IPS-15b (cell line): Measurements from ENCODE around the gene RELT.

Experiments used
- H3K27me3 ChIP-seq: one replicate; pipeline ENCODE4 v1.6.1; 2013; ENCODE audit warnings: low read length; ENCODE audit not compliant: control insufficient read depth, insufficient read depth
- H3K36me3 ChIP-seq: one replicate; pipeline ENCODE4 v1.6.1; 2013; ENCODE audit warnings: low read length; ENCODE audit not compliant: control insufficient read depth, insufficient read depth
- H3K4me1 ChIP-seq: one replicate; pipeline ENCODE4 v1.6.1; 2013; ENCODE audit warnings: mild to moderate bottlenecking, low read length; ENCODE audit not compliant: control insufficient read depth, insufficient read depth
- H3K4me3 ChIP-seq: one replicate; pipeline ENCODE4 v1.5.1; 2013; ENCODE audit warnings: low read depth, low read length
- H3K9ac ChIP-seq: one replicate; pipeline ENCODE4 v1.6.1; 2013; ENCODE audit warnings: low read depth, mild to moderate bottlenecking, low read length
- H3K9me3 ChIP-seq: one replicate; pipeline ENCODE4 v1.6.1; 2013; ENCODE audit warnings: mild to moderate bottlenecking, low read length; ENCODE audit not compliant: control insufficient read depth, insufficient read depth

RELT gene

DNA sequence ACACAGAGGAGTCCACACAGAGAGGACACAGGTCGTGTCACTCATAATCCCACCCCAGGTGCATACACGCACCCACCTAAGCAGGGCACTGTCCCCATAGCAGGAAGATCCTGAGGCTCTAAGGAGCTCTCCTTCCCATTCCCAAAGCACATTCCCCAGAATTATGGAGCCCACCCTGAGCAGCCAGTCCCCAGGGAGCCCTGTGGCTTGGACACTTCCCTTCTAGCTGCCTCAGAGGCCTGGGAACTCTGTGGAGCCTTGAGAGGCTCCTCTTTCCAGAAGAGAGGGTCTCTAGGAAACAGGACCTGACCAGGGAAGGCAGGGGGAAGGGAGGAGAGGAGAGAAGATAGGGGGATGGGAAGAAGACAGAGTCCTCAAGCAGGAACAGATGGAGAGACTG is 38.4 kb upstream of the RELT start:
- Histone ChIP-seq H3K36me3 (no peaks in the 10 kb centered on the region), H3K4me3 (no peak overlapping the region), H3K4me1 (peaks cover 5% of the 10 kb centered on the region), H3K9me3 (no peaks in the 10 kb centered on the region), H3K27me3 (peaks cover 46% of the 10 kb centered on the region), H3K9ac (no peak overlapping the region)

DNA sequence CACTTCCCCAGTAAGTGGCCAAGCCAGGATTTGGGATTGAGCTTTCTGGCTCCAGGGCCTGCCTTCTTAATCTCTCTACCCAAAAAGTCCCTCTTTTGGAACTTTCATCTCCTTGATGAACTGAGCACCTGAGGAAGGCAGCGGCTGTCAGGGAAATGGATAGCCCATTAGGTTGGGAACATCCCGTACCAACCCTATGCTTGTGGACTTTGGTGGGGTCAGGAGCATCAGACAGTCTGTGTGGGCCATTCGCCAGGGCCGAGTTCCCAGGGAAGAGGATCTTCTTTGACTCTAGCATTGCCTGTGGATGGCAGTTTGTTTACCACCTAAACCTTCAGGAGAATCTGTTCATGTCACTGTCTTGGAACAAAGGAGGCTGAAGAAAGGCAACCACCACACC is 37.9 kb upstream of the RELT start:
- no peaks in the 10 kb centered on the region for H3K9me3 ChIP-seq
- H3K36me3 ChIP-seq, result no peaks in the 10 kb centered on the region
- no peak overlapping the region for H3K4me3 ChIP-seq
- H3K27me3 ChIP-seq, result peaks cover 42% of the 10 kb centered on the region
- H3K4me1 ChIP-seq, result peaks cover under 1% of the 10 kb centered on the region
- no peak overlapping the region for H3K9ac ChIP-seq

DNA sequence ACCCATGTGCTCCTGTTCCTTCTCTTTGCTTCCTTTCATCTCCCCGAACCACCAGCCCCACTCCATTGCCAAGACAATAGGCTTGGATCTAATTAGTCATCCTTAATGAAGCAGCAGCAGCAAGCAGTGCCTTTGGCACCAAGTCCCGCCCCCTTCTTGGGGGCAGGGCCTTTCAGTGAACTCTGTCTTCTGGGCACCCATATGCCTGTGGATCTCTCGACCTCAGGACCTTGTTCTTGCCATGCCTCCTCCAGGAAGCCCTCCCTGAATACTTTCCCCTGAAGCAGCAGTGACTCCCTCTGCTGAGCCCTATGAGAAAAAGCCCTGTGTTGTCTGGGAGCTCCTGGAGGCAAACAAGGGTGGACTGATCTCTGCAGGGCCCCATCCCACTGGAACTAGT is 36.0 kb upstream of the RELT start:
- Histone ChIP-seq H3K27me3 (peaks cover 27% of the 10 kb centered on the region), H3K4me3 (no peak overlapping the region), H3K9ac (no peak overlapping the region), H3K4me1 (peaks cover 4% of the 10 kb centered on the region), H3K36me3 (no peaks in the 10 kb centered on the region), H3K9me3 (no peaks in the 10 kb centered on the region)

DNA sequence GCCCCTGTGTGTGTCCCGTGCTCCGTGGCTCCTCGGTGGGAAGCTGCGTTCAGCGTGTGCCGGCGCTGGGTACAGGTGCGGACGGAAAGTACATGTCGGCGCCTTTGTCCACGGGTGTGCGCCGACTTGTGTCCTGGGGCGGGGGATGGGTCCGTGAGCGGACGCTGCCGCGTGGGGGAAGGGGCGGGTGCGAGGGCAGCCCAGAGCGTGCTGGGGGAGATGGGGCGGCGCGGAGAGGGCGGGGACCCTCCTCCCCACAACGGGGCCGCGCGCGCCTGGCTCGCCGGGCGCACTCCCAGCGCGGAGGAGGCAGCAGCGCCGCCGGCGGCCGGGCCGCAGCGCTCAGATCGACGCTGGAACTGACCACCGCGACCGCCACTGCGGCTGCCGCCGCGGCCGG is 33.6 kb upstream of the RELT start:
- Histone ChIP-seq H3K27me3 (peaks cover 25% of the 10 kb centered on the region), H3K4me3 (peak overlapping the region; percentile 47), H3K9me3 (no peaks in the 10 kb centered on the region), H3K4me1 (peaks cover 4% of the 10 kb centered on the region), H3K36me3 (no peaks in the 10 kb centered on the region), H3K9ac (no peak overlapping the region)

DNA sequence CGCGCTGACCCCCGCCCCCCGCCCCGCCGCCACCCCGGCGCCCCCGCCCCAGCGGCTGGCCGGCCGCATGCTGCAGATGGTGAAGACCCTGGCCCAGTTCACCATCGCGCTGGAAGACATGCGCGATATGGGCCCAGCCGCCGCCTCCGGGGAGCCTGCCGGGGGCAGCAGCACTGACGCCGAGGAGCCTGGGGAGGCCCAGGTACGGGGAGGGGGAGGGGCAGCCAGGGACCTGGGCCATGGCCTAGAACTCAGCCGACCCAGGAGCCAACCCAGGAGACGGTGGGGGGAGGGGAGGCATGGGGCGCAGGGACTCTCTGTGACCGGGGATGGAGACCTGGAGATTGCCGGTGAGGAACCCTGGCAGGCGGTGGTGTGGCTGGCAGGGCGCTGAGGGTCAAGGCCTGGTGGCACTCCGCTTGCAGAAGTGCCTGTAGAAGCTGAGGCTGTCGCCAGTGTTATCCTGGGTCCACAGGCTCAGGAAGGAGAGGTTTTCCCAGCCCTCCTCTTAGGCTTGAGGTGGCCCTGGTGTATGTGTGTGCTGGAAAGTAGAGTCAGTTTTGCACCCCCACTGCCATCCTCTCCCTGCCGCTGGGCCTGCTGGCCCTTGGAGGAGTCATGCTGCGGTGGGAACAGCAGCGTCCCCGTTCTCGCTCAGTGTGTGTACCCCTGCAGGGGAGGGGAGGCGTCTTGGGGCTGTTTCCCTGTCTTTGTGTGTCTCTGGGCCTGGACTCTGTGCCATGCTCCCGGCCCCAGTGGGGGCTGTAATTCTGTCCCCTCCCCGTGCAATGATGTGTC is 32.9 kb upstream of the RELT start:
- Histone ChIP-seq H3K27me3 (peaks cover 25% of the 10 kb centered on the region), H3K4me3 (peak overlapping the region; percentile 37), H3K9me3 (no peaks in the 10 kb centered on the region), H3K36me3 (no peaks in the 10 kb centered on the region), H3K4me1 (peaks cover 4% of the 10 kb centered on the region), H3K9ac (no peak overlapping the region)

DNA sequence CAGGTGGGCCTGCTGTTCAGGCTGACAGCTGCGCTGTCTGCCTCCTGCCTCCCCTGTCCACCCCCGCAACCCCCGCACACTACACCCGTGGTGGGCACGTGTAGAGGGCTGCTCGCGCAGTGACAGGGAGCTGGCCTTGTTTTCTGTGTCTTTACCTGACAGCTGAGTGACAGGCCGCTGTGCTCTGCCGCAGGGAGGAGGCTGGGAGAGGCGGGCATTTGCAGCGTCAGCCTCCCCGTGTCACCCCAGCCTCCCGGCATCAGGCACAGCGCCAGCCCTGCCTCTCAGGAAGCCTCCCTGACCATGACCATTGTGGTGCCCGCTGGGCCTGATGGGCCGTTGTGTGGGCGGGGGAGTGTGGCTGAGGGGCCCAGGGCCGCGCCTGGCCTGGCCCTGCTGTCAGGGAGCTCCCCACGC is 32.0 kb upstream of the RELT start:
- H3K9ac ChIP-seq, result no peak overlapping the region
- no peak overlapping the region for H3K4me3 ChIP-seq
- H3K36me3 ChIP-seq, result no peaks in the 10 kb centered on the region
- H3K4me1 ChIP-seq, result peaks cover 4% of the 10 kb centered on the region
- peaks cover 25% of the 10 kb centered on the region for H3K27me3 ChIP-seq
- H3K9me3 ChIP-seq, result no peaks in the 10 kb centered on the region

DNA sequence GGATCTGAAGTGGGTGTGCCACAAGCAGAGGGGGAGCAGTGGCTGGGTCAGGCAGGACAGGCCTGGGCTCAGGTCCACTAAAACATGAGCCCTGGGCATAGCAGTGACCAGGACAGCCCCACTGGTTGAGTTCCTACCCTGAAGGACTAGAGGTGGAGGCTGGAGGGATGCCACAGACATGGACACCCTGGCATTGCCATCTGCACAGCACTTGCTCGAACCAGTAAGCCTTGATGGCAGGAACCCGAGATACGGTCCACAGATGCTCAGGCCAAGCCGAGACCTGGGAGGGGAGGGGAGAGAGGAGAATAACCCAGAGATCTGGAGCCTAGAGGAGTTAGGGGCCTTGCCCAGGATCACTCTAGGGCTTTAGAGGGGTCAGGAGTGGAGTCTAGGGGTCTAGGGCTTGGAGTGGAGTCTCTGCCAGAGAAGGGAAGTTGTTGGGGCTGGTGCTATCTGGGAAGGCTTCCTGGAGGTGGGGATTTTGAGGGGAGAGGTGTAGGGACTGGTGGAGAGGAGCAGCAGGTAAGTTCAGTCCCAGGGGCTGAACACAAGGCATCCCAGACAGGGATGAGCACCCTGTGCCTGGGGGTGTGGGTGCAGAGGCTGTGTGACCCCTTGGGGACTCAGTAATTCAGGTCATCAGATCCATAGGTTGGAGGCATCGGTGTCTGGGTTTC is 30.6 kb upstream of the RELT start:
- Histone ChIP-seq H3K9ac (no peak overlapping the region), H3K27me3 (peaks cover 22% of the 10 kb centered on the region), H3K36me3 (no peaks in the 10 kb centered on the region), H3K9me3 (no peaks in the 10 kb centered on the region), H3K4me1 (peaks cover 4% of the 10 kb centered on the region), H3K4me3 (no peak overlapping the region)

DNA sequence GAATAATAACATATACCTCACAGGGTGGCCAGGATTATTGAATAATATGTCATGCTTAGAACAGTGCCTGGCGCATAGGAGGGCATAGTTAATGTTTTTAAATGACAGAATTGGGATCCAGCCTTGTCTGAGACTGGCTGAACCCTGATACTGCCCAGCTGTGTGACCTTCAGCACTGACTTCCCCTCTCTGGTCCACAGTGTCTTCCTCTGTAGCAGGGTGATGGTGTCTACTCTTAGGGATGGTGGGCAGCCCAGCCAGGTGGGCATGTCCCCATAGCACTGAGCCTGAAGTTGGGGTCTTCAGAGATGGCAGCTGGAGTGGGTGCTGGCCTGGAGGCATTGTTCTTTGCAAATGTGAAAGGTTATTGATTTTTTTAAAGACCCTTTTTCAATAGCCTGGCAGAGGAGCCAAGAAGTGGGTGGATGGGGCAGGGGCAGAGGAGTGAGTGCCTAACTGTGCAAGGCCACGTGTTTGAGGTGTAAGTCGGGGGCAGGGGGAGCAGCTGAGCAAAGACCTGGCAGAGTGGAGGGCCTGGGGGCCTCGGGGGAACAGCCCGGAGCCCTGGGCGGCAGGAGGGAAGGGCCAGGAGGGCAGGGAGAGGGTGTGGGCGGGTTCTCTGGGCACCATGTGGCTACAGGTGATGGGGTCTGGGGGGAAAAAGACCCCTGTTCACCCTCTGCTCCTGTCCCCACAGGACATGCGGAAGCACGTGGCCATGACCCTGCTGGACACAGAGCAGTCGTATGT is 29.8 kb upstream of the RELT start:
- Histone ChIP-seq H3K36me3 (no peaks in the 10 kb centered on the region), H3K9me3 (no peaks in the 10 kb centered on the region), H3K4me1 (peaks cover 4% of the 10 kb centered on the region), H3K27me3 (peaks cover 16% of the 10 kb centered on the region), H3K4me3 (no peak overlapping the region), H3K9ac (no peak overlapping the region)

DNA sequence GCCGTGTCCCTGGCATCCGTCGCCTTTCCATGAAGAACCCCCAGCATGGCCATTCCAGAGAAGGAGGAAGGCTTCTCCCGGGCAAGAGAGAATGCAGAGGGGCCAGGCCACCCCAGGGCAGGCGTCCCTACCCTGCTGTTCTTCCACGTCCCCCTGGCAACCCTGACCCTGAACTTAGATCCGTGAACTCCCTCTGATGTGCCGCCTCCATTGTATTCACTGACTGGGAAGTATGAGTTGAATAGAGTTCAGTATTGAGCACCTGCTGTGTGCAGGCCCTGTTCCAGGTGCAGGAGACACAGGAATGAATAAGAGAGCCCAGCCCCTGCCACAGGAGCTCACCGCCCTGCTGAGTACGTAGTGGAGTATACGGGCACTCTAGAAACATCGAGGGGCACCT is 29.1 kb upstream of the RELT start:
- Histone ChIP-seq H3K36me3 (no peaks in the 10 kb centered on the region), H3K4me3 (no peak overlapping the region), H3K9me3 (no peaks in the 10 kb centered on the region), H3K27me3 (peaks cover 10% of the 10 kb centered on the region), H3K9ac (no peak overlapping the region), H3K4me1 (peaks cover 4% of the 10 kb centered on the region)

DNA sequence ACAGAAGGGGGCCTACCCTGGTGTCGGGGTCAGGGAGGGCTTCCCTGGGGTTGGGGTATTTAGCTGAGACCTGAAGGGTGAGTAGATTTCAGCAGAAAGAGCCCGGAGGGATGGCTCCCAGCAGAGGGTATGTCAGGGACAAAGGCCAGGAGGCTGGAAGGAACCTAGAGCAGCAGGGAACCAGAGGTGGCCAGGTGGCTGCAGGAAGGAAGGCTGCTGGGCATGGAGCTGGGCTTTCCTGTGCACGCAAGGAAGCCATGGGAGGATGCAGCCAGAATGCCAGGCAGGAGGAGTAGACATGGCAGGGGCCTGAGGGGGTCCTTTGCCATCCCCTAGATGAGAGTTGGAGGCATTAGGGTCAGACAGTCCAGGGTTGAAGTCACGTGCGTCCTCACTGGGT is 27.4 kb upstream of the RELT start:
- no peak overlapping the region for H3K4me3 ChIP-seq
- H3K9me3 ChIP-seq, result no peaks in the 10 kb centered on the region
- H3K4me1 ChIP-seq, result no peaks in the 10 kb centered on the region
- H3K36me3 ChIP-seq, result no peaks in the 10 kb centered on the region
- no peaks in the 10 kb centered on the region for H3K27me3 ChIP-seq
- no peak overlapping the region for H3K9ac ChIP-seq

DNA sequence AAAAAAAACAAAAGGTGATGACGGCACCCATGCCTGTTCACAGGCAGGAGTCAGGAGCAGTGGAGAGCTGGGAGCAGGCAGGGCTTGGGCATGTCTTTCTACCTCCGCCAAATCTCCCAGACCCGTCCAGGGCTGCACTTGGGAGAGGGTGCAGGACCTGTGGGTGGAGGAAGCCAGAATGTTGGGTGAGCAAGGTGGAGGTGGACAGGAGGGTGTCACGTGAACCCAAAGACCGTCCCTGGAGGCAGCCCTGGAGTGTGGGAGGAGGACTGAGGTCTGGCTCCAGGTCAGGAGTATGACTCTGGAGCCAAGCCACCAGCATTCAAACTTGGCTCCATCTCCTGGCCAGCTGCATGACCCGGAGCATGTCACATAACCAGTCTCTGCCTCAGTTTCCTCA is 26.6 kb upstream of the RELT start:
- Histone ChIP-seq H3K4me1 (no peaks in the 10 kb centered on the region), H3K36me3 (no peaks in the 10 kb centered on the region), H3K9me3 (no peaks in the 10 kb centered on the region), H3K4me3 (no peak overlapping the region), H3K27me3 (no peaks in the 10 kb centered on the region), H3K9ac (no peak overlapping the region)
